Epithelial cell of prostate (primary cell): ENCODE results near the gene CDK18.

Experiments
- DNase-seq: peaks from one replicate; pipeline ENCODE4 v3.0.0-alpha.2; 2011; ENCODE audit warnings: low read depth, low spot score
- H3K27ac ChIP-seq: fragments of 450-650 bp; 2 replicates; pipeline ENCODE4 v1.5.1; 2017; ENCODE audit warnings: mild to moderate bottlenecking

The CDK18 gene

DNA sequence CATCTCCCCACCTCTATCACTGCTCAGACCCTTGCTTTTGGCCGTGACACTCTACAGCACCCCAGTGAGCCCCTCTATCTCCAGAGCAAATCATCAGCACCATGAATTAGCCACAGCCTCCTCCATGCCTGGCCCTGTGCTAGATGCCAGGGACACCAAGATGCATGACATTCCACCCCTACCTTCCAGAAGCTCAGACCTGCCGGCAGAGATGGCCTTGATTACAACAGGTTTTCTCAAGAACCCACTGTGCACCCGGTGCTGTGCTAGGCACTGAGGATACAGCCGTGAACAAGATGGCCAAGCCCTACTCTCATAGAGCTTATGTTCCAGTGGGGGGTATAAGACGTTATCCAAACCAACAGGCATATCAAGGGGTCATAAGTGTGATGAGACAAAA lies 30.6 kb downstream of the CDK18 start:
- H3K27ac ChIP-seq, result no peak overlapping the region

DNA sequence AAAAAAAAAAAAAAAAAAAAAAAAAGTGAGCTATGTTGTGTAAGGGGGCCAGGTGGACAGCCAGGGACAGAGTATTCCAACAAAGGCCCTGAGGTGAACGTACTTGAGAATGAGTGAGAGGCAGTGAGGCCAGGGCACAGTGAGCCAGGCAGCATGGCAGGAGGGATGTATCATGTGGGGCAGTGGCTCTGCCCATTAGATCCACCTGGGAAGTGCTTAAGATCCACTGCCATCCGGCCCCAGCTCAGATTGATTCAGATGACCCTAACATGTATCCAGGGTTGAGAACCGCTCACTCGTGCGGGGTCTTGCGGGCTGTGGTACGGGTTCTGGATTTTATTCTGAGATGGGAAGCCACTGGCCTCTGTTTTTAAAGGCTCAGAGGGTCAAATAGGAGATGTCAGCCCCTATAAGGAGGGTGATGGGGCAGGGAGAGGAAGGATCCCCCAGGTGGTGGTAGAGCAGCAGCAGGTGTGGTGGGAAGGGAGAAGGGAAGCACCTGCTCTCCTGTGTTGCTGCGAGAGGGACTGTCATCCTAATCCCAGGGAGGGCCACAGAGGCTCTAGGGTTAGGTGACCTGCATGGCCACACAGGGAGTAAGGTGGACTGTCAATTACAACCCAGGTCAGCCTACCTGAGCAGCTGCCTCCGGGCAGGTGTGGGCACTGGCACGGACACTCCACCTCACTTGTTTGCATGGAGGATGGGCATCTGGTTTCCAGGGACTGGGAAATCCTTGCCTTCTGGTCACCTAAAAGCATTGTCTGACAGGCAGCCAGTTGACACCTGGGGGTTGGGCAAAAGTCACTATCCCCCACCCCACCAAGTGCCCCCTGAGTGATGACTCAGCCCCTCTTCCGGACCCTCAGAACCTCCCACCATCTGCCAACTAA lies 31.6 kb downstream of the CDK18 start:
- no peak for DNase-seq

More for the DNA sequence above, 30.6 kb downstream of the CDK18 start:
- DNase-seq, result no peak

DNA sequence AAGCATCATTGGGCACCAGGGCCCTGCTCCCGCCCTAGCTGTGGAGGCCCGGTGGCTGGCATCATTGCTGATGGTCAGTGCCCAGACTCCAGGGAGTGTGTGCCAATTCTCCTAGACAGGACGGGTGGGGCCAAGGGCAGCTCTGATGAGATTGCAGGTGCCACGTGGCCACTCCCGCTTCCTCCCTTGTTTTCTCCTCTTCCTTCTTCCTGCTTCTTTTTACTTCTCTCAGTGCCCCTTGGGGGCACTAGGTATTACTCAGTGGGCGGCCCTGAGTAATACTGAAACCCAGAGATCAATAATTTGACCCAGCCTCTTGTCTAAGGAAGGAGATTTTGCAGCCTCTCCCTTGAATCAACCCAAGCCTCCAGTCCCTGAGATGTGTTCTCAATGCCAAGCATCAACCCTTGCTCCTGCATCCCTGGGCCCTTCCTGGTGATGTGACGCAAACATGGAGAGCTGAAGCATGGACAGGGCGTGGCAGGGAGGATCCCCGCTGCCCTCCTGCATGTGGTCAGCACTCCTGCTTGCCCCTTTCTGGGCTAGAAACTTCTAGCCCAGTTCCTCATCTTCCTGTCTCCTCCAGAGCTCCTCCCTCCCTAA lies 32.4 kb downstream of the CDK18 start:
- H3K27ac ChIP-seq, result no peak overlapping the region
- no peak for DNase-seq

More for the DNA sequence above, 31.6 kb downstream of the CDK18 start:
- H3K27ac ChIP-seq, result no peak overlapping the region

DNA sequence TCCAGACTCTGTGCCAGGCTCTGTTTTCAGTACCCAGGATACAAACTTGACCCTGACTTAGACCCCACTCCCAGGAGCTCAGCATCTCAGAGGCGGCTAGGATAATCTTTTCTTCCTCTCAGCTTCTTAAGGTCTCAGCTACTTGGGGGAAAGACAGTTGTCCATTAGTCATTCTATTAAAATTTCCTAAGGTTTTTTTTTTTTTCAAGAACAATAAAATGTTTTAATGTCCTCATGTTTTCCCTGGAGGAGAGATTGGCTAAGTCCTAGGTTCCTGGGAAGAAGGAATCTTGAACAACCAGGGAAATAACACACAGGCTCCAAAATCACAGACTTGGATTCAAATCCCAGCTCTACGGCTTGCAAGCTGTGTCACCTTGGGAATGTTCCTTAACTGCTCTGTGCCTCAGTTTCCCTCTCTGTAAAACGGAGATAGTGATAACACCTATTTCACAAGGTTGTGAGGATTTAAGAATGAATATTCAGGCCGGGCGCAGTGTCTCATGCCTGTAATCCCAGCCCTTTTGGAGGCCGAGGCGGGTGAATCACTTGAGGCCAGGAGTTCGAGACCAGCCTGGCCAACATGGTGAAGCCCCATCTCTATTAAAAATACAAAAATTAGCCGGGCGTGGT lies 33.0 kb downstream of the CDK18 start:
- no peak overlapping the region for H3K27ac ChIP-seq
- DNase-seq, result no peak

DNA sequence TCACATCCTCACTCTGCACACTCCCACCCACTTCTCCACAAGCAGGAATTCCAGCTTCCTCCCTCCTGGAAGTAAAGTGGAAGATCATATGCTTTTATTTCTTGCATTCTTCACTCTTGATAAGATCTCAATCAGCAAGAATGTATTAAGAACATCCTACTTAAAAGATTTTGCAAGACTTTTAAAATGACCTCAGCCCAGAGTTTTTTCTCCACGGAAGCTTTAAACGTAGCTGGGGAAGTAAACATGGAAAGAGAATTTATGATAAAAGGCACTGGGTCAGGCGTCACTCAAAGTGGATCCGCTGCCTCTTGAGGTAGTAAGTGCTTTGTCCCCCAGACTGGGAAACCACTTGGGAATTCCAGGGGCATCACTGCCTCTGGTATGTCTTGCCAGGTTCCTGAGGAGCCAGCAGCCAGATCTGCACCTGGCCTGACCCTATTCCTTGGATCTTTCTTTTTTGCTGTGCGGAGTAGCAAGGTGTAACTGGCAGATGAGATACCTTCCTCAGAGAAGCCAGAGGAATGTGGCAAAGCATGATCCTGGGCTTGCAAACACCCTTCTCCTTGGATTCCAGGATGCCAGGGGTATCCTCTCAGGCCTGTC lies 33.9 kb downstream of the CDK18 start:
- no peak for DNase-seq
- no peak overlapping the region for H3K27ac ChIP-seq

DNA sequence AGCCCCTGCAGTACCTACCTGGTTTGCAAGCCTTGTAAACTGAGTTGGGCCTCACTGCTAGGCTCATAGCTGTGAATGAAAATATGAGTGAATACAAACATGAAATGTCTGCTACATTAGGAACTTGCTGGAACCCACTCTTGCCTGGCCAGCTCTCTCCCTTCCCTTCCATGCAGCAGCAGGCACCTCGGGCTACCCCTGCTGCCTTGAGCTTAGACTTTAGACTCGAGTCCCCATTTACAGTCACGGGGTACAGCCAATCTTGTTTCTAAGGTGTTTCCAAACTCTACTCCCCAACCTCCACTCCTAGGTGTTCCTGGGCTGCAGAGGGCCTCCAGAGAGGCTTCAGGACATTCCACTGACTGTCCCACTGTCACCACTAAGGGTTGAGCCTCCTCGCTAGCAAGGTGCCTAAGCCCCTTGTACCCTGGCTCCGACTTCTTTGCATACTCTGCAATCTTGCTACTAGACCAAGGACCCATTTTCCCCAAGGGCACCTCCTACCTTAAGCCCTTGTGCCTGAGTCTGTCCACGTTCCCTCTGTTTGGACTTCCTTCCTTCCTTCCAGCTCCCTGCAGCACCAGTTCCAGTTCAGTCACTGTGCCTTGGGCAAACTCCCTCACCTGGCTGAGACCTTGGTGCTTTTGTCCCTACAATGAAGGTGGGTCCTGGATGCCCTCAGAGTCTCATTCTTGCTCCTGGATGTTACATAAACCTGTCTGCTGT lies 36.9 kb downstream of the CDK18 start:
- no peak overlapping the region for H3K27ac ChIP-seq
- no peak for DNase-seq

DNA sequence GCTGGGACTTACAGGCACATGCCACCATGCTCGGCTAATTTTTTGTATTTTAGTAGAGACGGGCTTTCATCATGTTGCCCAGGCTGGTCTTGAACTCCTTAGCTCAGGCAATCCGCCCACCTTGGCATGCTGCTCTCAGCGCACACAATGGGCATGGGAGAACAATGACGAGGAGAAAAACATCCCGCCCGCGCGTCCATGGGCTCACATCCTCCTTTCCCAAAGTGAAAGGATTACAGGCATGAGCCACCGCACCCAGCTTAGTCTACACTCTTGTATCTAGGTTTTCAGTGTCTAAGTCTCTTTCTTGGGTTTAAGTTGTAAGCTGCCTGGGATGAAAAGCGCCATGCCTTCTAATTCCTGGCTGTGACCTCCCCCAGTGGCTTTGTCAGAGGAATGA lies 37.9 kb downstream of the CDK18 start:
- no peak overlapping the region for H3K27ac ChIP-seq
- DNase-seq, result no peak

DNA sequence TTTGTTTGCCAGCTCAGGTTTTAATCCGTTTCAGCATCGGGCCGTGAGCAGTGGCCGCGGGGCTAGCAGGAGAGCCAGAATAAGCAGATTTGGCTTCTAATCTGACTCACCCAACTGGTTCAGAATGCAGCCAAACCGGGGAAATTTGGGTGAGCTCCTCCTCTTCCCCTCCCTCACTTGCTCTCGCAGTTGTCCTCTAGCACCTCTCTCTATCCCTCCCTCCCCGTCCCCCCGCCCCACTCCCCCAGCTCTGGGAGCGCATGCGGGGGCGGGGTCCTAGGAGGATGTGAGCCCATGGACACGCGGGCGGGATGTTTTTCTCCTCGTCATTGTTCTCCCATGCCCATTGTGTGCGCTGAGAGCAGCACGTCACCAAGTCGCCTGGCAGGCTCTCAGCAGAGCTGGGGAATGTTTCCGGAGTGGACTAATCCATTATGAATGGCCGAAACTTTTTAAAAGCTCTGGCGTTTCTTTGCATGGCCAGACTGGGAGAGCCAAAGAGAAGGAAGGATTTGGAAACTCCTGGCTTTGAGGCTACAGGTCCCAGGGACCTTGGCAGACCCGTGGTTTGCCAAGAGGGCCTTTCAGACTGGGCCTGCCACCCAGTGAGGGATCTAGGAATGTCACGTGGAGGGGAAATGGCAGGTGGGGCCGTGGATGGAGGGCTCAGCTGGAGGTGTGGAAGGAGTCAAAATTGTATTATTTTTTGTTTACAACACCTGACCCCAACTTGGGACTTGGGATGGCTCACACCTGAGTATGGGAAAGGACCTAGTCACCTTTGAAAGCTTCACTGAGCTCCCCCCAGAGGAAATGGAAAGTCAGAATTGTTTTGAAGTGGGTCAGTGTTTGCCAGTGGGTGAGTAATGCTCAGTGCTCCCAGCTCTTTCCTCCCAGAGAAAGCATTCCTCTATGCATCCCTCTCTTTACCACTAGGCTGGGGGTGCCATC lies 39.2 kb downstream of the CDK18 start:
- H3K27ac ChIP-seq, result peak overlapping the region; percentile 71
- DNase-seq, result peak; percentile 79

DNA sequence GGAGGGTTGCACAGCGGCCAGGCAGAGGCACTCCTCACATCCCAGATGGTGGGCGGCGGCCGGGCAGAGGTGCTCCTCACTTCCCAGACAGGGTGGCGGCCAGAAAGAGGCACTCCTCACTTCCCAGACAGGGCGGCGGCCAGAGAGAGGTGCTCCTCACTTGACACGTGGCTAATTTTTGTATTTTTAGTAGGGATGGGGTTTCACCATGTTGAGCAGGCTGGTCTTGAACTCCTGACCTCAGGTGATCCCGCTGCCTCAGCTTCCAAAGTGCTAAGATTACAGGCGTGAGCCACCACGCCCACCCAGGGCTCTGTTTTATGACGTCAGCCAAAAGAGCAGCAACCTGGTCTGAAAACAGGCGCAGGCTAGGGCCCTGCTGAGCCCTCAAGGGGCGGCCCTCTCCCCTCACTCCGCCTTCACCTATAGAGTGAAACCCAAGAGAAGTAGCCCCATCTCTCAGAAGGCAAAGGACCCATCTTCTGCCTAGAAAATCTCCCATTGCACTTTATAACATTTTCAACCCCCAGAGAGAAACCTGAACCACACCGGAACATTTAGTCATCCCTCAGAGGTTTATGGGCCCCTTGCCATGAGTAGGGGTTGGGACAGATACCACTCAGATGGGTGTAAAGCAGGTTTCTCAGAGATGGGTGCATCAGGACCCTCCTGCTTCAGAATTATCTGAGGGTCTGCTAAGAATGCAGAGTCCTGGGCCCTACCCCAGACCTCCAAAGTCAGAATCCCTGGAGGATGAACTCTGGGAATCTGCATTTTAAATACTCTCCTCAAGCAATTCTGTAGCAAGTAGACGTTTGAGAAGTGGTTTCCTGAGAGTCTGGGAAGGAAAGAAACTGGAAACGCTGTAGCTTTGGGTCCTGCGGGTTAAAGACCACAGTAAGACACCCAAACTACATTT lies 40.8 kb downstream of the CDK18 start:
- DNase-seq, result no peak
- no peak overlapping the region for H3K27ac ChIP-seq

DNA sequence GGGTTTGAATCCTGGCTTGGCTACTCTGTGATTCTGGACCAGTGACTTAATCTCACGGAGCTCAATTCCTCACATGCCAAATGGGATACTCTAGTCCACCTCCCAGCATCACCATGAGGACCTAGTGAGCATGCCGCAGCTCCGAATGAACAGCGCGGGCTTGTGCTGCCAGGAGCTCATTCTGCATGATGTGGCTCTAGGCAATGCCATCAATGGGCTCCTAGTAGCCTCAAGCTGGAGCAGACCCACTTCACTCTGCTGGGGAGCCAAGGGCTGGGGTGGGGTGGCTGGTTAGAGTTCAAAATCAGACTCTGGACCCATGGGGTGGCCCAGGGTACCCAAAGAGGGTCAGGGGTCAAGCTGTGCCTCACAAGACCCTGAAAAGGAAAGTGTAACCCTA lies 41.5 kb downstream of the CDK18 start:
- DNase-seq, result no peak
- no peak overlapping the region for H3K27ac ChIP-seq

DNA sequence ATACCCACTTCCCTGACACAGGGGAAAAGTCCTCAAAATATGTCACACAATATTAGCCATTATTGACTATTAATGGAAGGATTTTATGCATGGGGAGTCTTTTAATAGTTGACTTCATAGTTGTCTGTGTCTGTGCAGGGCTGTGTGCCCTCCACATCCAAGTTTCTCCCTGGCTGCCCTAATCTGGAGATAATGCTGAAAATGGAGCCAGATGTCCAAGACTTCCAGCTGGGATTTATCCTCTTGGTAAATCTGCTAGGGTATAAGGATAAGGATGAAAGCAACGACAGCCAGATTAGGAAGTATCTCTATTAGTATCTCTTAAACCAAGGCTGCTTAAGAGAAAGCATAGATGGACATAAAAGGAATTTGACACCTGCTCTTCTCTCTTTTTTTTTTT lies 42.1 kb downstream of the CDK18 start:
- H3K27ac ChIP-seq, result no peak overlapping the region
- DNase-seq, result no peak

DNA sequence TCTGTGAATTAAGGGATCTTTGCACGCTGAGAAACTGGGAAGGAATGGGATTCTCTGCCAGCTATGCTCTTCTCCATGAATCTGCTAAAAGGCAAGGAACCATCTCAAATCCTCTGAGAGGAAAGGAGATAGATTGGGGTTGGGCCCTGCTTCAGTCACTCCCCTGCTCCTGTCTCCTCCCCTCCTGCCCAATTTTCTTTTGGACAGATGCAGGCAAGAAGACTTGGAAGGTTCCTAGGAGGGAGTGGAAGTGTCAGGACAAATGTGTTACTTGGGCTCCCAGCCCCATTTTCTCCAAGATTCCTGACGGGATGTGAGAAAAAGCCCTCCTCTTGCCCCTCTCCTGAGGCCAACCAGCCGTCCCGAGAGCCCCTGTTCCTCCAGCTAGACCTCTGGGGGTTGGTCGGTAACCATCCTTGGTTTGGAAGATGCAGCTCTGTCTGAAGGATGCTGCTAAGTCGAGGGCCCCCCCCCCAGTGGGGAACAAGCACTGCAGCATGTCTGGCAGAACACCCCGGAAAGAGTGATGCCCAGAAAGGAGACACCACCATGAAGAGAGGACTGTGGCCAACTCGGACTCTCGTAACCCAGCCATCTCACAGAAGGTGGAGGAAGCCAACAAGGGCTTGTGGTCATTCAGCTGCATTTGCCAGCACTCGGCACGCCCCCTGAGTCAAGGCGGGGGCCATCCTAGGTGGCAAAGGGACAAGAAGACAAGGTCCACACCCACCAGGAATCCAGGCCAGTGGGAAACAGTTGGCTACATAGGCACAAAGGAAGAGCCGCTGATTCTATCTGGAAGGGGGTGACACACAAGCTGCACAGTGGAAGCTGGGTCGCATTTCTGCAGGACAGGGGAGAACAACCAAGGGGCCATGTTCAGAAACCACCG lies 43.7 kb downstream of the CDK18 start:
- DNase-seq, result no peak
- H3K27ac ChIP-seq, result no peak overlapping the region

DNA sequence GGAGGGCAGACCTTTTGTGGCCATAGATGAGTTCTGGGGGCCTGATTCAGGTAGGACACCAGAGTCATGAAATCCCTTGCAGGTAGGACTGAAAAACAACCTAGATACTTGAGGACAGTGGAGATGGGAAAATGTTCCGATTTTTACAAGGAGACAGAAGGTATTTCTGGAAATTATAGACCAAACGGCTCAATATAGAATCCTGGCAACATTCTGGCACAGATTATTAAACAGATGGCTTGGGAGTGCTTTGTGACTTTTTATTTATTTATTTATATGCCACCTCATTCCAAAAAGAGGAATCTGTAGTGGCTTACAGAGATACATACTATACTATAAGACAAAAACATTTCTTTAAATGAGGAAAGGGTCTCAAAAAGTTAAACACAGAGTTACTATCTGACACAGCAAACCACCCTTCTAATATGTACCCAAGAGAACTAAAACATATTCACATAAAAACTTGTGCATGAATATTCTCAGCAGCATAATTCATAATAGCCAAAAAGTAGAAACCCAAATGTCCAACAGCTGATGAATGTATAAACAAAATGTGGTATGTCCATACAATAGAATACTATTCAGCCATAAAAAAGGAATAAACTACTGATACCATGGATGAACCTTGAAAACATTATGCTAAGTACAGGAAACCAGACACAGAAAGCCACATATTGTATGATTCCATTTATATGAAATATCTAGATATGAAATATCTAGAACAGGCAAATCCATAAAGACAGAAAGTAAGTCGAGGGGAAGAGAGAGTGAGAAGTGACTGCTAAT lies 49.8 kb downstream of the CDK18 start:
- no peak overlapping the region for H3K27ac ChIP-seq
- DNase-seq, result no peak

DNA sequence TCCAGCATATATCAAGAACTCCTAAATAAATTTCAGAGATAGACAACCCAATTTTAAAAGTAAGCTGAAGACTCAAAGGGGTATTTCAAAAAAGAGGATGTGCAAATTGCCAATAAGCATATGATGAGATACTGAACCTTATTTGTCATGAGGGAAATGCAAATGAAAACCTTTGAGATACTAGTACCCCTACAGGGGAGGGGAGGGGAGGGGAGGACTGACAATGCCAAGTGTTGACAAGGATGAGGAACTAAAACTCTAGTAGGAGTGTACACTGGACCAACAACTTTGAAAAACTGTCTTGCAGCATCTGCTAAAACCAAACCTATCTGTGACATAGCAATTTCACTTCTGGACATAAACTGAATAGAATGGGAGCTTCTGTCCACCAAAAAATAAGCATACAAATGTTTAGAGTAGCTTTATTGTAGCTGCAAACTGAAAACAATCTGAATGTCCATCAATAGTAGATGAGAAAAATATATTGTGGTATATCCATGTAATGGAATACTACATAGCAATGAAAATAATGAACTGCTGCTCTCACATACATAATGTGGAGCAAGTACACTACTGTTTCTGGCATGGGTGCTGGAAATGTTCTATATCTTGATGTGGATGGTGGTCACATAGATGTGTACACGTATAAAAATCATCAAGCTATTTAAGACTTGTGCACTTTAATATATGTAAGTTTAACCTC lies 57.2 kb downstream of the CDK18 start:
- H3K27ac ChIP-seq, result no peak overlapping the region
- no peak for DNase-seq

DNA sequence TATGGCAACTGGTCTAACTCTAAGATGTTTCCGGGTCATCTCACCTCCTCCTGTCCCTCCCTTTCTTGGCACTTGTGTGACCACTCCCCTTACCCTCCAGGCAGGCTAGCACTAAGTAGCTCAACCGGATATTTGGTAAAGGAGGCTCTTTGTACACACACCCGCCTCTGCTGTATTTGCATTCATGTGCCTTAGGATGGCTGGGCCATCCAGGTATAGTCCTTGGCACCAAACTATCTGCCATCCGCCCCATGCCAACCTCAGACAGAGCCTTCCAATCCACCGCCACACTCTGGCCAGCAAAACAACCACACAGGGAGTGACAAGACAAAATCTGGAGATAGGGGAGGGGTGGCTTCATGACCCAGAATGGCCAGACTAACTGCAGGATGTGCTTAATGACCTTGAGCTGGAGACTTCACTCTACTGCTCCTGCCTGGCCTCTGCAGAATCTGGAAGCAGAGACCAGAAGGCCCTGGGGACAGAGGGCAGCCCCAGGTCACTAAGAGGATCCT lies 59.5 kb downstream of the CDK18 start:
- no peak overlapping the region for H3K27ac ChIP-seq
- no peak for DNase-seq

DNA sequence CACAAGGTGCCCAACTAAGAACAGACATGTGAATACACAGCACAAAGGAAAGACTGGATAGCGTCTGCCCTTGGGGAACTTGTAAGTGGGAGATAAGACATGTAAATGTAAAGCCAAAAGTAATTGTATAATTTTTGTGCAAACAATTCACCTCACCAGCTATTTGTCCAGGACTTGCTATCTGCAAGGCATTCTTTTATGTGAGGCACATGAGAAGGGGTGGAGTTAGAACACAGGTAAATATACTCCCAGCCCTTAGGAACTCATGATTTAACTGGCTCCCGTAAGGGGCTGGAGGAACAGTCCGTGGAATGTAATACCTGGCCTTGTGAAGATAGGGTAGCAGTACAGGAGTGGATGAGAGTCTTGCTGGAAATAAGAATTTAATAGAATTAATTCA lies 61.3 kb downstream of the CDK18 start:
- no peak for DNase-seq

More for the DNA sequence above, 61.3 kb downstream of the CDK18 start:
- no peak overlapping the region for H3K27ac ChIP-seq
